MCF 10A (cell line): Measurements from ENCODE around the gene TPX2. TPM values are rescaled to one million over a fixed set of nuclear protein-coding genes. Genes with fewer than 3 reads are reported as not detected.

Experiments
- BruUV-seq: library from RNA; stranded (reverse); fragments of 400-500 nt; replicated peaks from 2 replicates; lab custom pipeline; 2021; lab: Mats Ljungman, UMichigan
- CTCF ChIA-PET: fragments of 300-600 bp; sonication (Branson Sonifier 250); formaldehyde crosslinking; extraction: SDS; loops from one replicate; lab custom pipeline; 2021; ENCODE audit warnings: antibody characterized with exemption, inconsistent platforms; lab: Yijun Ruan, JAX
- POLR2A ChIA-PET: fragments of 300-600, 350-650 bp; sonication (Branson Sonifier 250); formaldehyde crosslinking; extraction: SDS; loops from one replicate; lab custom pipeline; 2020; ENCODE audit warnings: antibody characterized with exemption, inconsistent platforms; lab: Yijun Ruan, JAX
- DNase-seq: peaks from one replicate; pipeline ENCODE4 v3.0.0-alpha.2; 2018; ENCODE audit not compliant: unreplicated experiment
- H3K27ac Mint-ChIP-seq: one replicate; pipeline ENCODE4 v1.8.0; 2022; ENCODE audit warnings: mild to moderate bottlenecking, low read depth, mixed read lengths; ENCODE audit not compliant: unreplicated experiment
- H3K27me3 Mint-ChIP-seq: one replicate; pipeline ENCODE4 v1.8.0; 2022; ENCODE audit warnings: mixed read lengths; ENCODE audit not compliant: insufficient read depth, unreplicated experiment
- H3K36me3 Mint-ChIP-seq: one replicate; pipeline ENCODE4 v1.8.0; 2022; ENCODE audit warnings: mild to moderate bottlenecking, moderate library complexity, mixed read lengths; ENCODE audit not compliant: insufficient read depth, unreplicated experiment
- H3K4me1 Mint-ChIP-seq: one replicate; pipeline ENCODE4 v1.8.0; 2022; ENCODE audit warnings: mixed read lengths; ENCODE audit not compliant: insufficient read depth, unreplicated experiment
- H3K4me3 Mint-ChIP-seq: one replicate; pipeline ENCODE4 v1.8.0; 2022; ENCODE audit warnings: mild to moderate bottlenecking, moderate library complexity, mixed read lengths; ENCODE audit not compliant: unreplicated experiment
- H3K9me3 Mint-ChIP-seq: one replicate; pipeline ENCODE4 v1.8.0; 2022; ENCODE audit warnings: mixed read lengths; ENCODE audit not compliant: unreplicated experiment
- CTCF ChIP-seq: fragments of 200-600 bp; IDR thresholded peaks from one replicate; pipeline ENCODE4 v1.8.0; 2022; ENCODE audit warnings: antibody characterized with exemption, mild to moderate bottlenecking; ENCODE audit not compliant: unreplicated experiment
- intact Hi-C: fragments of 100-400 bp; cut with micrococcal nuclease; formaldehyde crosslinking; loops from 2 replicates; pipeline ENCODE4 v1.14.1; 2022
- total RNA-seq: library from RNA; stranded (reverse); gene quantifications from 2 replicates; pipeline ENCODE4 v1.2.3, GENCODE V29; 2022

TPX2 gene
- total RNA-seq, 1 experiment from 2014 or later, result 79.6 TPM

GRCh38 chr20:31713312-31714273 is 25.5 kb upstream of the TPX2 start:
- H3K36me3 Mint-ChIP-seq, result peaks cover 71% of the 10 kb centered on the region
- POLR2A ChIA-PET, result interaction anchor here (0.7 to 13.2 kb wide), 19 partner anchors 4 to 517 kb away, joined by 3 to 491 read pairs (median 6); partner anchors contain the start of genes BCL2L1, ID1 and TPX2
- BruUV-seq, result TSS peak; percentile 16
- peak; percentile 91 for DNase-seq
- intact Hi-C loops, result no loop called here
- CTCF ChIA-PET, result interaction anchor here (0.5 to 21.5 kb wide), 11 partner anchors 7 to 576 kb away, joined by 3 to 626 read pairs (median 3); partner anchors contain the start of gene BCL2L1
- no peak for TF ChIP-seq CTCF
- H3K9me3 Mint-ChIP-seq, result no peaks in the 10 kb centered on the region
- peak overlapping the region; percentile 70 for H3K4me3 Mint-ChIP-seq
- no peaks in the 10 kb centered on the region for H3K27me3 Mint-ChIP-seq
- H3K4me1 Mint-ChIP-seq, result peaks cover 78% of the 10 kb centered on the region
- peak overlapping the region; percentile 96 for H3K27ac Mint-ChIP-seq

GRCh38 chr20:31715766-31716165 is 23.3 kb upstream of the TPX2 start:
- ChIA-PET POLR2A (interaction anchor here (0.6 to 13.2 kb wide), 10 partner anchors 7 to 110 kb away, joined by 3 to 491 read pairs (median 4); partner anchors contain the start of genes ID1 and TPX2), CTCF (interaction anchor here (0.6 to 21.5 kb wide), 9 partner anchors 5 to 107 kb away, joined by 3 to 626 read pairs (median 6); partner anchors contain the start of gene BCL2L1)
- no peak for DNase-seq
- Mint-ChIP-seq H3K9me3 (no peaks in the 10 kb centered on the region), H3K36me3 (peaks cover 76% of the 10 kb centered on the region), H3K27me3 (no peaks in the 10 kb centered on the region), H3K4me3 (peak overlapping the region; percentile 55), H3K4me1 (peaks cover 77% of the 10 kb centered on the region), H3K27ac (peak overlapping the region; percentile 96)
- TF ChIP-seq CTCF, result no peak
- intact Hi-C loops, result no loop called here
- no TSS peak for BruUV-seq

GRCh38 chr20:31716351-31716750 is 22.7 kb upstream of the TPX2 start:
- ChIA-PET CTCF (interaction anchor here (0.6 to 21.5 kb wide), 10 partner anchors 4 to 154 kb away, joined by 3 to 626 read pairs (median 6); partner anchors contain the start of gene BCL2L1), POLR2A (interaction anchor here (0.9 to 13.2 kb wide), 10 partner anchors 7 to 111 kb away, joined by 3 to 491 read pairs (median 5); partner anchors contain the start of genes ID1 and TPX2)
- Mint-ChIP-seq H3K36me3 (peaks cover 81% of the 10 kb centered on the region), H3K27ac (peak overlapping the region; percentile 96), H3K9me3 (no peaks in the 10 kb centered on the region), H3K27me3 (no peaks in the 10 kb centered on the region), H3K4me3 (peak overlapping the region; percentile 55), H3K4me1 (peaks cover 75% of the 10 kb centered on the region)
- TF ChIP-seq CTCF, result no peak
- intact Hi-C loops, result no loop called here
- no TSS peak for BruUV-seq
- DNase-seq, result no peak
